K562 (cell line): Measurements from ENCODE around the gene IQGAP3. TPM values are rescaled to one million over a fixed set of nuclear protein-coding genes. Genes with fewer than 3 reads are reported as not detected.
"Not testable (repeated sequence)": the region's sequence is repeated elsewhere in the genome, so short reads cannot be mapped to it uniquely, and the experiment has no call there.

ENCODE experiments used
- ATAC-seq: fragments of 200-7000 bp; cut with Tn5 transposase; 3 replicates; pipeline ENCODE4 v1.9.1; 2020; ENCODE audit warnings: moderate library complexity
- BruUV-seq: library from RNA; stranded (reverse); fragments of 400-500 nt; replicated peaks from 2 replicates; lab custom pipeline; 2021; lab: Mats Ljungman, UMichigan
- CTCF ChIA-PET: fragments of 300-600 bp; formaldehyde crosslinking; extraction: SDS; loops from one replicate; lab custom pipeline; 2021; ENCODE audit warnings: low intra/inter-chr PET ratio; lab: Yijun Ruan, JAX
- POLR2A ChIA-PET: fragments of 300-600, 350-650 bp; sonication (Branson Sonifier 250); formaldehyde crosslinking; extraction: SDS; loops from one replicate; lab custom pipeline; 2021; ENCODE audit warnings: antibody characterized with exemption, inconsistent platforms; lab: Yijun Ruan, JAX
- DNase-seq, 4 experiments: peaks; one replicate each; pipeline versions ENCODE4 v3.0.0 to v3.0.0-alpha.2; 2011 to 2018; ENCODE audit warnings: low spot score in 3 of 4, mixed read lengths in 3 of 4; ENCODE audit errors: extremely low read depth in 1 of 4
- FAIRE-seq: peaks from 2 replicates; lab custom pipeline; 2011; peaks lifted over from hg19 to GRCh38; lab: Jason Lieb, UNC
- H2AFZ ChIP-seq: 2 replicates; pipeline ENCODE4 v1.6.0; 2011; ENCODE audit warnings: low read depth, low read length, control low read depth, inconsistent platforms
- H3K27ac ChIP-seq: fragments of 200-600 bp; 3 replicates; pipeline ENCODE4 v1.8.0; 2011; ENCODE audit warnings: low read depth, mild to moderate bottlenecking, control low read depth, inconsistent platforms, low read length, moderate library complexity, mixed read lengths; ENCODE audit errors: extremely low read depth
- H3K27me3 ChIP-seq, 2 experiments: fragments of 300-600 bp in 1 of 2; 2 replicates in 1 of 2; 3 replicates in 1 of 2; pipeline versions ENCODE4 v1.6.0 to v1.8.0; 2011; ENCODE audit warnings: inconsistent platforms in 2 of 2, low read length in 2 of 2, mild to moderate bottlenecking in 1 of 2, mixed read lengths in 1 of 2, moderate library complexity in 1 of 2; ENCODE audit not compliant: control insufficient read depth in 2 of 2, insufficient read depth in 2 of 2
- H3K36me3 ChIP-seq: fragments of 300-600 bp; 3 replicates; pipeline ENCODE4 v1.8.0; 2011; ENCODE audit warnings: mild to moderate bottlenecking, low read length, inconsistent platforms; ENCODE audit not compliant: control insufficient read depth, insufficient read depth
- H3K4me1 ChIP-seq, 2 experiments: fragments of 200-600 bp in 1 of 2; replicated peaks in 1 of 2; 2 replicates in 1 of 2; 3 replicates in 1 of 2; pipeline versions ENCODE4 v1.5.1 to v1.8.0; 2011; ENCODE audit warnings: inconsistent platforms in 2 of 2, low read length in 2 of 2, mild to moderate bottlenecking in 1 of 2, mixed read lengths in 1 of 2, moderate library complexity in 1 of 2; ENCODE audit not compliant: control insufficient read depth in 2 of 2, insufficient read depth in 2 of 2
- H3K4me2 ChIP-seq: 2 replicates; pipeline ENCODE4 v1.6.1; 2011; ENCODE audit warnings: low read length, control low read depth, inconsistent platforms, mixed read lengths; ENCODE audit not compliant: insufficient read depth
- H3K4me3 ChIP-seq: fragments of 200-600 bp; sonication (generic), shearing (Covaris generic); 2 replicates; pipeline ENCODE4 v1.5.1; 2016; ENCODE audit warnings: control low read depth, inconsistent platforms
- H3K79me2 ChIP-seq: fragments of 200-600 bp; 3 replicates; pipeline ENCODE4 v1.8.0; 2011; ENCODE audit warnings: low read length, inconsistent platforms; ENCODE audit not compliant: control insufficient read depth, insufficient read depth
- H3K9ac ChIP-seq, 2 experiments: 2 replicates each; pipeline versions ENCODE4 v1.6.0 to v1.6.1; 2011; ENCODE audit warnings: low read depth in 2 of 2, low read length in 2 of 2, control low read depth in 1 of 2, inconsistent platforms in 1 of 2, mild to moderate bottlenecking in 1 of 2, mixed read lengths in 1 of 2; ENCODE audit not compliant: insufficient read depth in 1 of 2
- H3K9me1 ChIP-seq: one replicate; pipeline ENCODE4 v1.6.0; 2011; ENCODE audit warnings: inconsistent platforms, mild to moderate bottlenecking, low read length, moderate library complexity; ENCODE audit not compliant: control insufficient read depth, insufficient read depth
- H3K9me3 ChIP-seq: replicated peaks from 2 replicates; pipeline ENCODE4 v1.5.1; 2011; ENCODE audit warnings: low read depth, low read length, inconsistent platforms; ENCODE audit not compliant: control insufficient read depth, insufficient read depth
- H4K20me1 ChIP-seq: replicated peaks from 2 replicates; pipeline ENCODE4 v1.6.1; 2011; ENCODE audit warnings: low read length, inconsistent platforms, mixed read lengths; ENCODE audit not compliant: control insufficient read depth, insufficient read depth
- CEBPB ChIP-seq: fragments of 450-650 bp; IDR thresholded peaks from 2 replicates; pipeline ENCODE4 v1.6.1; 2016; ENCODE audit warnings: missing genetic modification characterization, missing compliant biosample characterization
- CEBPG ChIP-seq, 3 experiments: fragments of 200-800 bp in 1 of 3; sonication (Bioruptor generic) in 1 of 3; sonication (generic) in 1 of 3; formaldehyde crosslinking in 1 of 3; IDR thresholded peaks in 2 of 3; conservative IDR thresholded peaks in 1 of 3; 2 replicates each; pipeline versions ENCODE4 v1.6.1 to v1.8.0; 2016 to 2022; ENCODE audit warnings: missing compliant biosample characterization in 2 of 3, missing genetic modification characterization in 2 of 3, mild to moderate bottlenecking in 1 of 3, missing genetic modification reagents in 1 of 3
- WGBS: fragments of 100-300 bp; shearing (Covaris generic); methylation state at CpG from one replicate; pipeline ENCODE4 v1.1.6; 2016; ENCODE audit warnings: low coverage, mixed read lengths; ENCODE audit not compliant: insufficient coverage; ENCODE audit errors: missing lambda C conversion rate; 5-methylcytosine and 5-hydroxymethylcytosine counted together
- in situ Hi-C: fragments of 300-500 bp; cut with MboI; formaldehyde crosslinking; loops from 4 replicates; pipeline ENCODE4 v1.15.0; 2018; ENCODE audit warnings: inconsistent platforms, mixed read lengths
- intact Hi-C: fragments of 100-400 bp; cut with micrococcal nuclease; formaldehyde crosslinking; loops from 2 replicates; pipeline ENCODE4 v1.14.2; 2022
- polyA plus RNA-seq, 8 experiments: library from polyadenylated mRNA; depleted of rRNA in 4 of 8; stranded (reverse) in 5 of 8; unstranded in 3 of 8; fragments of >200 nt; fragmentation: Nextera tagmentation in 2 of 8; fragmentation: Illumina TruSeq in 1 of 8; extraction: Ambion mirVana in 2 of 8; extraction: Trizol in 1 of 8; gene quantifications; 2 replicates each; pipeline versions ENCODE4 v1.2.1 to v1.2.3, GENCODE V29; 2011 to 2014; ENCODE audit warnings: inconsistent platforms in 1 of 8, missing spikeins in 1 of 8
- total RNA-seq, 7 experiments: library from RNA; depleted of rRNA in 6 of 7; stranded (reverse); fragments of >200 nt in 6 of 7; fragmentation: Illumina TruSeq in 2 of 7; extraction: Trizol in 2 of 7; gene quantifications; 2 replicates each; pipeline versions ENCODE4 v1.2.1 to v1.2.3, GENCODE V29; 2011 to 2021; ENCODE audit warnings: low replicate concordance in 1 of 7
- TF ChIP-seq, protein P1 (sequence below), 2 experiments: fragments of 450-650 bp in 1 of 2; sonication (generic) in 1 of 2; formaldehyde crosslinking in 1 of 2; IDR thresholded peaks in 1 of 2; conservative IDR thresholded peaks in 1 of 2; 2 replicates each; pipeline versions ENCODE4 v1.6.1 to v1.8.1; 2016 to 2023; ENCODE audit warnings: mild to moderate bottlenecking in 2 of 2, moderate library complexity in 2 of 2, inconsistent platforms in 1 of 2, missing genetic modification reagents in 1 of 2

IQGAP3 gene
- total and polyA plus RNA-seq, 9 of the 15 experiments (the other 6 are each of a cell fraction or from before 2014, with no cell fraction given): 1.4 to 16.6 (median 11.9) TPM

DNA sequence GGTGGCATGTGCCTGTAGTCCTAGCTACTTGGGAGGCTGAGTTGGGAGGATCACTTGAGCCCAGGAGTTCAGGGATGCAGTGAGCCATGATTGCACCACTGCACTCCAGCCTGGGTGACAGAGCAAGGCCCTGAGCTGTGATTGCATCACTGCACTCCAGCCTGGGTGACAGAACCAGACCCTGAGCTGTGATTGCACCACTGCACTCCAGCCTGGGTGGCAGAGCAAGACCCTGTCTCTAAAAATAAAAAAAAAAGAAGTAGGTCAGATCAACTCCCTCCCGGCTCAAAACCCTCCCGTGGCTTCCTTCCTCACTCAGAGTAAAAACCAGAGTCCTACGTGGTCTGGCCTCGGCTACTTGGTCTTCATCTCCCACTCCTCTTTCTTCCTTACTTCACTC is 19.4 kb downstream of the IQGAP3 start:
- H3K79me2 ChIP-seq; H4K20me1 ChIP-seq; CTCF ChIA-PET; intact Hi-C loops; H3K9me3 ChIP-seq; H3K27ac ChIP-seq; H3K9ac ChIP-seq; BruUV-seq; ATAC-seq; DNase-seq; FAIRE-seq; H3K4me1 ChIP-seq; H2AFZ ChIP-seq; H3K9me1 ChIP-seq; in situ Hi-C loops; H3K4me3 ChIP-seq; H3K27me3 ChIP-seq; H3K4me2 ChIP-seq; TF ChIP-seq CEBPG (CRISPR knock-in tag; IDR thresholded peaks at IDR 0.05): not testable (repeated sequence)
- POLR2A ChIA-PET: interaction anchor here (1.5 to 1.7 kb wide), 2 partner anchors 10 to 12 kb away, joined by 5 to 7 read pairs; no protein-coding TSS in a partner anchor
- peak; percentile 69 for TF ChIP-seq CEBPB (tag)
- peak; percentile 41 to 53; a peak in 2 of 4 replicates for TF ChIP-seq CEBPG (tag; conservative IDR thresholded peaks at IDR 0.05 in 1 of 2, IDR thresholded peaks at IDR 0.05 in 1 of 2)
- TF ChIP-seq, protein P1, sequence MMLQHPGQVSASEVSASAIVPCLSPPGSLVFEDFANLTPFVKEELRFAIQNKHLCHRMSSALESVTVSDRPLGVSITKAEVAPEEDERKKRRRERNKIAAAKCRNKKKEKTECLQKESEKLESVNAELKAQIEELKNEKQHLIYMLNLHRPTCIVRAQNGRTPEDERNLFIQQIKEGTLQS (IDR thresholded peaks at IDR 0.05): peak; percentile 56
- TF ChIP-seq, protein P1 (CRISPR knock-in tag; conservative IDR thresholded peaks at IDR 0.05): not testable (repeated sequence)
- WGBS: 50% methylated on average over 1 of the region's 4 CpGs
- peaks cover 45% of the 10 kb centered on the region; the same call in 2 of the 3 replicates for H3K36me3 ChIP-seq
